Inferior parietal cortex (tissue), 1 donor: Measurements from ENCODE around the gene PTPN21.
"Not testable (repeated sequence)": the region's sequence is repeated elsewhere in the genome, so short reads cannot be mapped to it uniquely, and the experiment has no call there.

Source experiments
- DNase-seq: peaks from one replicate; pipeline ENCODE4 v3.0.0-alpha.2; 2016; ENCODE audit errors: extremely low spot score

PTPN21 gene

GRCh38 chr14:88551980-88552431 is 2.8 kb downstream of the PTPN21 start:
- peak; percentile 39 for DNase-seq

- DNase-seq, result peak; percentile 93
These were observed 3.5 kb downstream of the PTPN21 start for GRCh38 chr14:88551094-88551870.

- no peak for DNase-seq
These were observed 4.7 kb downstream of the PTPN21 start for GRCh38 chr14:88550078-88550477.

GRCh38 chr14:88547386-88547780 is 7.4 kb downstream of the PTPN21 start:
- DNase-seq, result no peak

- no peak for DNase-seq
These were observed 8.0 kb downstream of the PTPN21 start for GRCh38 chr14:88546621-88547385.

- no peak for DNase-seq
These were observed 9.6 kb downstream of the PTPN21 start for GRCh38 chr14:88545256-88545655.

GRCh38 chr14:88542857-88543795 is 11.7 kb downstream of the PTPN21 start:
- DNase-seq, result no peak

GRCh38 chr14:88541324-88541723 is 13.5 kb downstream of the PTPN21 start:
- DNase-seq, result no peak

- no peak for DNase-seq
These were observed 19.0 kb downstream of the PTPN21 start for GRCh38 chr14:88535813-88536212.

GRCh38 chr14:88535149-88535548 is 19.7 kb downstream of the PTPN21 start:
- DNase-seq, result no peak

- DNase-seq, result no peak
These were observed 21.7 kb downstream of the PTPN21 start for GRCh38 chr14:88533064-88533602.

- not testable (repeated sequence) for DNase-seq
These were observed 24.9 kb downstream of the PTPN21 start for GRCh38 chr14:88529889-88530288.

- no peak for DNase-seq
These were observed 32.4 kb downstream of the PTPN21 start for GRCh38 chr14:88522393-88522792.

- no peak for DNase-seq
These were observed 33.0 kb downstream of the PTPN21 start for GRCh38 chr14:88521818-88522217.

GRCh38 chr14:88519907-88520306 is 34.9 kb downstream of the PTPN21 start:
- DNase-seq, result no peak

GRCh38 chr14:88518592-88519512 is 36.0 kb downstream of the PTPN21 start:
- DNase-seq, result no peak

GRCh38 chr14:88516861-88517357 is 37.9 kb downstream of the PTPN21 start:
- no peak for DNase-seq

- no peak for DNase-seq
These were observed 39.1 kb downstream of the PTPN21 start for GRCh38 chr14:88515499-88516221.

- no peak for DNase-seq
These were observed 47.6 kb downstream of the PTPN21 start for GRCh38 chr14:88507208-88507607.

- DNase-seq, result no peak
These were observed 49.2 kb downstream of the PTPN21 start for GRCh38 chr14:88505621-88506020.
